Measurements from ENCODE around the gene ITGAX.

DNA sequence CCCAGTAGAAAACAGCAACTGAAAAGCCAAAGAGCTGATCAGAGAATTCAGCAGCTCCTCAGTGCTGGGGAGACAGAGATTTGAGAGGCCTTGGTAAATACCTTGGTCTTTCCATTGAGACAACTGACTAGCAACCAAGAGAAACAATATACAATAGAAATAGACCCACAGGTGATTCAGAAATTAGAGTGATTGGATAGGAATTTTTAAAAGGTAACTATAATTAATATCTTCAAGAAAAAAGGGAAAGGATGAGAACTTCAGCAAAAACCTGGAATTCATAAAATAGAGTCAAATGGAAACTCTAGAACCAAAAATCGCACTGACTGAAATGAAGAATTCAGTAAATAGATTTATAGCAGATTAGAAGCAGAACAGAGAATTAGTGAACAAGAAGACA, 32.5 kb upstream of the ITGAX start:
- TF ChIP-seq TOX (CRISPR knock-in tag; IDR thresholded peaks at IDR 0.05; ENCODE audit: borderline replicate concordance) (no peak), PPARA (CRISPR knock-in tag; IDR thresholded peaks at IDR 0.05; ENCODE audit: borderline replicate concordance) (no peak)
- TF ChIP-seq, protein P1, sequence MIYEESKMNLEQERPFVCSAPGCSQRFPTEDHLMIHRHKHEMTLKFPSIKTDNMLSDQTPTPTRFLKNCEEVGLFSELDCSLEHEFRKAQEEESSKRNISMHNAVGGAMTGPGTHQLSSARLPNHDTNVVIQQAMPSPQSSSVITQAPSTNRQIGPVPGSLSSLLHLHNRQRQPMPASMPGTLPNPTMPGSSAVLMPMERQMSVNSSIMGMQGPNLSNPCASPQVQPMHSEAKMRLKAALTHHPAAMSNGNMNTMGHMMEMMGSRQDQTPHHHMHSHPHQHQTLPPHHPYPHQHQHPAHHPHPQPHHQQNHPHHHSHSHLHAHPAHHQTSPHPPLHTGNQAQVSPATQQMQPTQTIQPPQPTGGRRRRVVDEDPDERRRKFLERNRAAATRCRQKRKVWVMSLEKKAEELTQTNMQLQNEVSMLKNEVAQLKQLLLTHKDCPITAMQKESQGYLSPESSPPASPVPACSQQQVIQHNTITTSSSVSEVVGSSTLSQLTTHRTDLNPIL (CRISPR knock-in tag; IDR thresholded peaks at IDR 0.05; ENCODE audit: low read depth), result no peak
